Breast epithelium (tissue), 4 donors: ENCODE results near the gene PAQR8. TPM values are rescaled to one million over a fixed set of nuclear protein-coding genes. Genes with fewer than 3 reads are reported as not detected.

Experiments used
- DNase-seq, 2 donors: peaks; one replicate each; pipeline ENCODE4 v3.0.0-alpha.2; 2019; ENCODE audit warnings: low spot score in 2 of 2
- H3K27ac ChIP-seq, 2 donors: fragments of 200-600 bp; sonication (generic) in 1 of 2; one replicate each; pipeline ENCODE4 v1.5.1; 2016 to 2019; ENCODE audit warnings: mild to moderate bottlenecking in 1 of 2
- H3K27me3 ChIP-seq, 2 donors: fragments of 200-600 bp; sonication (generic) in 1 of 2; one replicate each; pipeline versions ENCODE4 v1.5.1 to v1.6.0; 2017 to 2019; ENCODE audit warnings: control low read depth in 1 of 2, mild to moderate bottlenecking in 1 of 2
- H3K36me3 ChIP-seq: fragments of 200-600 bp; one replicate; pipeline ENCODE4 v1.5.1; 2019
- H3K4me1 ChIP-seq, 2 donors: fragments of 200-600 bp; sonication (generic); one replicate each; pipeline ENCODE4 v1.5.1; 2016 to 2019; ENCODE audit warnings: control low read depth in 1 of 2
- H3K4me3 ChIP-seq, 3 donors: fragments of 200-600 bp; sonication (generic); 1 replicate in 2 of 3; 2 replicates in 1 of 3; pipeline ENCODE4 v1.5.1; 2016 to 2019; ENCODE audit warnings: mild to moderate bottlenecking in 3 of 3, moderate library complexity in 2 of 3
- H3K9me3 ChIP-seq, 2 donors: fragments of 200-600 bp; sonication (generic) in 1 of 2; one replicate each; pipeline ENCODE4 v1.5.1; 2016 to 2019; ENCODE audit warnings: control low read depth in 1 of 2
- POLR2A ChIP-seq: fragments of 450-650 bp; IDR thresholded peaks from one replicate; pipeline ENCODE4 v1.6.1; 2016; ENCODE audit warnings: antibody characterized with exemption, mild to moderate bottlenecking, moderate library complexity
- POLR2AphosphoS5 ChIP-seq, 3 donors: sonication (generic); formaldehyde crosslinking; IDR thresholded peaks; one replicate each; pipeline ENCODE4 v1.6.1; 2017; ENCODE audit warnings: antibody characterized with exemption in 3 of 3
- intact Hi-C: fragments of 100-400 bp; cut with DNase I; formaldehyde crosslinking; loops from one replicate; pipeline ENCODE4 v1.15.1; 2023; ENCODE audit warnings: low total_unique reads
- total RNA-seq, 3 donors: library from RNA; depleted of rRNA; stranded (reverse); fragments of >200 nt; gene quantifications; one replicate each; pipeline ENCODE4 v1.1.0, GENCODE V29; 2016
- TF ChIP-seq, protein P1 (sequence below), 3 donors: fragments of 450-650 bp; IDR thresholded peaks; one replicate each; pipeline ENCODE4 v1.5.1; 2016 to 2017; ENCODE audit warnings: antibody characterized with exemption in 3 of 3, mild to moderate bottlenecking in 3 of 3, moderate library complexity in 3 of 3

The PAQR8 gene
- total RNA-seq, 3 donors from 2014 or later: 4.0 to 4.6 (median 4.3) TPM

DNA sequence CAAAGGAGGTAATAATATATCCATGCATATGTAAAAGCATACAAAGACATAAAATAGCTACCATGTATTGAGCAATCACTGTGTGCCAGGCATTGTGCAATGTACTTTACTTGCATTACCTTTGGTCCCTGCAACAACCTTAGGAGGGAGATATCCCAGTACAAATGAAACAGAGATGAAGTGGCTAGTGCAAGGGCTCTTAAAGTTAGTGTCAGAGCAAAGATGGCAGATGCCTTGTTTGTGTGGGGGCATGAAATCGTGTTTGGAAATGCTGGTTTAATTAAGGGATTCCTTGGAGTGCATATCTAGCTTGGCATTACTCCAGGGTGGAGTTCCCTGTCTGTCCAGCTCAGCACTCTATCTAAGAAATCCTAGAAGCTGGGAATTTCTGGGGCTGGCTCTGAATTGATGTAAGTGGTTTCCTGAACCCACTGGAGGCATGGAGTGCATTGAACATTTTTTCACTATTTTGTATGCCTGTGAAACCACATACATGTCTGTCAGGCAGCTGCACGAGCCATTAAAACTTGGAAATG is 9.8 kb downstream of the PAQR8 start:
- Histone ChIP-seq H3K27ac (no peak overlapping the region), H3K4me3 (no peak overlapping the region), H3K4me1 (no peaks in the 10 kb centered on the region), H3K36me3 (no peaks in the 10 kb centered on the region), H3K9me3 (no peaks in the 10 kb centered on the region), H3K27me3 (no peaks in the 10 kb centered on the region)
- TF ChIP-seq POLR2AphosphoS5 (IDR thresholded peaks at IDR 0.05) (no peak), POLR2A (no peak)
- TF ChIP-seq, protein P1, sequence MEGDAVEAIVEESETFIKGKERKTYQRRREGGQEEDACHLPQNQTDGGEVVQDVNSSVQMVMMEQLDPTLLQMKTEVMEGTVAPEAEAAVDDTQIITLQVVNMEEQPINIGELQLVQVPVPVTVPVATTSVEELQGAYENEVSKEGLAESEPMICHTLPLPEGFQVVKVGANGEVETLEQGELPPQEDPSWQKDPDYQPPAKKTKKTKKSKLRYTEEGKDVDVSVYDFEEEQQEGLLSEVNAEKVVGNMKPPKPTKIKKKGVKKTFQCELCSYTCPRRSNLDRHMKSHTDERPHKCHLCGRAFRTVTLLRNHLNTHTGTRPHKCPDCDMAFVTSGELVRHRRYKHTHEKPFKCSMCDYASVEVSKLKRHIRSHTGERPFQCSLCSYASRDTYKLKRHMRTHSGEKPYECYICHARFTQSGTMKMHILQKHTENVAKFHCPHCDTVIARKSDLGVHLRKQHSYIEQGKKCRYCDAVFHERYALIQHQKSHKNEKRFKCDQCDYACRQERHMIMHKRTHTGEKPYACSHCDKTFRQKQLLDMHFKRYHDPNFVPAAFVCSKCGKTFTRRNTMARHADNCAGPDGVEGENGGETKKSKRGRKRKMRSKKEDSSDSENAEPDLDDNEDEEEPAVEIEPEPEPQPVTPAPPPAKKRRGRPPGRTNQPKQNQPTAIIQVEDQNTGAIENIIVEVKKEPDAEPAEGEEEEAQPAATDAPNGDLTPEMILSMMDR (IDR thresholded peaks at IDR 0.05): no peak
- DNase-seq: no peak
- intact Hi-C loops: no loop called here

DNA sequence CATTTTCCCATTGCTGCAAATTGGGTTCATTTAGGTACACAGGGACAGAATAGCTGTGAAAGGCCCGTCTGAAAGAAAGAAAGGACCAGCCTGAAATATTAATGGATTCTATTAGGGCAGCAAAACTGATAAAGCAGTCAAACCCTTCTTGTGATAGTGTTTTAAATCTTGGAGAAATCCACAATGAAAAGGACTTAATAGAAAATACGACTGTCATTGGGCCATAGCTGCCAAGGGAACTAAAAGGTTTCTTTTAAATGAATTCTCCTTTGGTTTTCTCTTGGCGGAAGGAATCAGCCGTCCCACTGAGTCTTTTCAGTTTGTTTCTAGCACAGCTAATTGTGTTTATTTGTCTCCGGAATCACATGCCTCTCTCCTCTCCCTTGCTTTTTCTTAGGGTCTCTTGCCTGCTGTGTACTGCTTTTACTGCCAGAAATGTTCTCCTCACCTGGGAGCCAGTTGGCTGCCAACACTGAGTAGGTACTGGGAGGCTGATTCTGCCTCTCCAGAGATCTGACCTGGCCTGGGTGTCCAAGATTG is 11.3 kb downstream of the PAQR8 start:
- H3K36me3 ChIP-seq: no peaks in the 10 kb centered on the region
- intact Hi-C loops: no loop called here
- DNase-seq: no peak
- H3K4me3 ChIP-seq: no peak overlapping the region
- TF ChIP-seq, protein P1 (IDR thresholded peaks at IDR 0.05): no peak
- TF ChIP-seq POLR2AphosphoS5 (IDR thresholded peaks at IDR 0.05) (no peak), POLR2A (no peak)
- no peak overlapping the region for H3K27ac ChIP-seq
- no peaks in the 10 kb centered on the region for H3K9me3 ChIP-seq
- no peaks in the 10 kb centered on the region for H3K27me3 ChIP-seq
- no peaks in the 10 kb centered on the region for H3K4me1 ChIP-seq

DNA sequence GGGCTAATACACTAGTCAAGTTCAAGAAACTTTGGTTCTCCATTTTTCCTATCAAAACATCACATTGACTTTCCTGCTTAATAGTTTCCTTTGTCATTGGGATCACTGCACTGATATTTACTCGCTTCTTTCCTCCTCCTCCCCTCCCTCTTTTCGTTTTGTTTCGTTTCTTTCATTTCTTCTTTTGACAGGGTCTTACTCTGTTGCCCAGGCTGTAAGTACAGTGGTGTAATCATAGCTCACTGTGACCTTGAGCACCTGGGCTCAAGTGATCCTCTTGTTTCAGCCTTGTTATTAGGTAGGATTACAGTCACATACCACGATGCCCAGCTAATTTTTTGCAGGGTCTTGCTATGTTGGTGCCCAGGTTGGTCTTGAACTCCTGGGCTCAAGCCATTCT is 12.3 kb downstream of the PAQR8 start:
- Histone ChIP-seq H3K27me3 (no peaks in the 10 kb centered on the region), H3K27ac (no peak overlapping the region), H3K4me3 (no peak overlapping the region), H3K36me3 (no peaks in the 10 kb centered on the region), H3K9me3 (no peaks in the 10 kb centered on the region), H3K4me1 (no peaks in the 10 kb centered on the region)
- TF ChIP-seq, protein P1 (IDR thresholded peaks at IDR 0.05): no peak
- TF ChIP-seq POLR2AphosphoS5 (IDR thresholded peaks at IDR 0.05) (no peak), POLR2A (no peak)
- DNase-seq: no peak
- intact Hi-C loops: no loop called here

DNA sequence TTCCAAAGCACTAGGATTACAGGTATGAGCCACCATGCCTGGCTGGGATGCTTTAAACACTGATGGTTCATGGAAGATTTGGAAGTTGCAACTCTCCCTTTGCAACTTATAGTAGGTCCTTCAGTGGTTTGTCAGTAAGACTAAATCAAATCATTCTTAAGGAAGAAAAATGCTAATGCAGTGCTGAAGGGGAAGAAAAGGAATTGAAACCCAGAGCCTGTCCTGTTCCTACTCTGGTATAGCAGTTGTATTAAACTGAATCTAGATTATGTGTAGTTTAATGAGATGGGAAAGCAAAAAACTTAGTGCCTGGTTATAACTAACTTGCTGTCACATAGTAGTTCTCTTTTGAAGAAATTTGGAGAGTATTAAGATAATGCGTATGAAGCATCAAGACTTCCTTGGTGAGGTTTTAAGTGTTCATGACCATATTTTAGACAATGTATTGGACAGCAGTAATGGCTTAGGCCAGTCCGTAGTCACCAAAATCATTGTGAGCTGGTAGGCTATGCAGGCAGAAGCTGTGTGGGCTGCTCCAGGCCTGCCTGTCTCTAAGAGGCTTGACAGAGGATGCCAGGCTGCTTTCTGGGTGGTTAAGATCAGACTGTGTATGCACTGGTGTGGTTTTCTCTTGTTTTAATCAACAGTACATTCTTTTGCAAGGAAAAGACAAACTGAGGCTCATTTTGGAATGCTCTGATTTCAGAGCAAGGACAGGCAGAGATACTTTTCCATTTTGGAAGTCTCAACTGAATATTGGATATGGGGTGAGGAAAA is 14.0 kb downstream of the PAQR8 start:
- no peaks in the 10 kb centered on the region for H3K36me3 ChIP-seq
- TF ChIP-seq POLR2A (no peak), POLR2AphosphoS5 (IDR thresholded peaks at IDR 0.05) (no peak)
- TF ChIP-seq, protein P1 (IDR thresholded peaks at IDR 0.05): no peak
- no peak overlapping the region for H3K27ac ChIP-seq
- no peaks in the 10 kb centered on the region for H3K9me3 ChIP-seq
- no peak overlapping the region for H3K4me3 ChIP-seq
- no peak for DNase-seq
- H3K4me1 ChIP-seq: no peaks in the 10 kb centered on the region
- intact Hi-C loops: no loop called here
- H3K27me3 ChIP-seq: no peaks in the 10 kb centered on the region

DNA sequence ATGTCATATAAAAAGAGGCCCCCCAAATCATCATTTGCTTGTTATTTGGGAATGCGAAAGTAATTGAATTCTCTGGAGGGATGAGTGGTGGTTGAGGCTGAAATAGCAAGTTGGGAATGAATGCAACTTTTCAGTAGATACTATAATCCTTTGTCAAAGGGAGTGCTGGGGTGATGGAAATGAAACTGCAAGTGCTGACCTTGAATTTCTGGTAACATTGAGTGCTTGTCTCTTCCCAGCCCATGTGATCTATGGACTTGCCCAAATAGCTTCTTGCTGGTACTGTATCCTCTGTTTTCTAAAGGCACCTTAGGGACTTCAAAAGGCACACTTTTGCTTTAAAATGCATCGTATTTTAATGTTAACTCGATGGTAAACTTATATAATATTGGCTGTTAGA is 14.8 kb downstream of the PAQR8 start:
- no peak overlapping the region for H3K4me3 ChIP-seq

More for the DNA sequence above, 14.8 kb downstream of the PAQR8 start:
- Histone ChIP-seq H3K9me3 (no peaks in the 10 kb centered on the region), H3K4me1 (no peaks in the 10 kb centered on the region), H3K27me3 (no peaks in the 10 kb centered on the region), H3K27ac (no peak overlapping the region), H3K36me3 (no peaks in the 10 kb centered on the region)
- intact Hi-C loops: no loop called here
- DNase-seq: no peak
- no peak for TF ChIP-seq POLR2A
- TF ChIP-seq, protein P1 (IDR thresholded peaks at IDR 0.05): no peak
- TF ChIP-seq POLR2AphosphoS5 (IDR thresholded peaks at IDR 0.05): no peak
